HG03103 (cell line): Measurements from ENCODE around the gene MARCHF4.

ENCODE experiments used
- ATAC-seq: cut with Tn5 transposase; IDR thresholded peaks from one replicate; pipeline ENCODE4 v1.9.1; 2021; ENCODE audit warnings: low read depth; ENCODE audit not compliant: unreplicated experiment

MARCHF4 gene

DNA sequence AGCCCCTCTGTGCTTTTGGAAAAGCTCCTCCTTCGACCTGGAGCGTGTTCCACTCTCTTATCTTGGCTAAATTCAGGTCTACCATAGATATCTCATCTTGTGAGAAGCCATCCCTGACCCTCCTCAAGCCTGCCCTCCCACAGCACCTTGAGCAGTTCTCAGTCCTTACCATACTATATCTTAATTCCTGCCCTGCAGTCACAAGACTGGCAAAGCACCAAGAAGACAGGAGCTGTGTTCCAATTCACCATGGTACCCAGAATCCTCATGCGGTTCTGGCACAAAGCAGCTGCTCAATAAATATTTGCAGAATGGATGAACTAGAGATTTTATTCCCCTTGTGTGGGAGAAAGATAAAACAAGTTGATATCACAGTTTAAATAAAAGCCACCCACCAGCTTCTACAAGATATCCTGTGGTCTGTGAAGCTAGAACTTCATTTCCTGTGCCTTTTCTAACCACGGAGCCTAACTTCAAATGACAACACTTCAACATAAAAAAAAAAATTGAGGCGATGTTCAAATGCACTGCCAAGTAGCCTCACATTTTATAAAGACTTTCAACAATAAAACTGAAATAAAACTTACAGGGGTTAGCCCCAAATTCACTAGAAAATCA, 19.5 kb downstream of the MARCHF4 start:
- ATAC-seq = no peak

DNA sequence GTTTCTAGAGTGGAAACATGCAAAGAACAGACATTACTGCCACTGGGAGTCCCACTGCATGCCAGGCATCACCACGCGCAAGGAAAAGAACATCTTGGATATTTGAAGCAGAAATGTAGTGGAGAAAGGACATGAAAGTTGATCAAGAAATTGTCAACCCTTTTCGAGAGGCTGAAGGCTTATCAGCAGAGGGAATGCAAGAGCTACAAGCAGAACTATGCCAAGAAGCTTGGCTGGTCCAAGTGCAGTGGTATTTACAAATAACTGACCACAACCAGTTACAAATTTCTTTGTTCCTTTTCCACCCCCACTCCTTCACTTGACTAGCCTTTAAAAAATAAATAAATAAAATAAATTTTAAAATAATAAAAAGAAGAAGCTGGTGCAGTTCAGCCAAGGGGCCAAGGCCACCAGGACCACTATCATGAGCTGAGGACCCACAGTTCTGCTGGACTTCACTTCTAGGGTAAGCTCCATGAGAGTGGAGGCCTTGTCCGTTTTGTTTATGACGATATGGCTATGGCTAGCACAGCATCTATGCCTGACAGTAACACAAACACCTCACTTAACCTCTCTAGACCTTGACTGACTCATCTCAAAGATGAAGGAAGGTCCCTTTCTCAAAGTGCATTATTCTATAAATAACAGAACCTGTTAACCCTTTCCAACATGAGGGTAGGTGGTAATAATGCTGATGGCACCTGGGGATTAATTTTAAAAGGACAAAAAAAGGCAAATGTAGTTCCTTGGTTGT, 20.9 kb downstream of the MARCHF4 start:
- ATAC-seq = no peak

DNA sequence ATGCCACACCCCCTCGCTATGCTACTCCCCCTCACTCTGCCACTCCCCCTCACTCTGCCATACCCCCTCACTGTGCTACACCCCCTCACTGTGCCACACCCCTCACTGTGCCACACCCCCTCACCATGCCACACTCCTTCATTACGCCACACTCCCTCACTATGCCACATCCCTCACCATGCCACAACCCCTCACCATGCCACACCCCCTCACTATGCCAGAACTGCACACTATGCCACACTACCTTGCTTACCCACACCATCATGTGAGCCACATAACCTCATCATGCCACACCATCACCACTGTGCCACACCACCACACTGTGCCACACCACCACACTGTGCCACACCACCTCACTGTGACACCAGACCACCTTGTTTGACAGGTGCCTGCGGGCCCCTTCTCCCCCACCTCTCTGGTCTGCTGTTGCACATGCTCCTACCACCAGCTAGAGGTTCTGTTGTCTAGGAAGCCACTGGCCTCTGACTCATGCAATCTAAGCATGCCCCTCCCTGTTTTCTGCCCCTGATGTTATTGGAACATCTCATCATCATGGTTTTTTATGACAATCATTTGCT, 22.0 kb downstream of the MARCHF4 start:
- ATAC-seq = no peak

DNA sequence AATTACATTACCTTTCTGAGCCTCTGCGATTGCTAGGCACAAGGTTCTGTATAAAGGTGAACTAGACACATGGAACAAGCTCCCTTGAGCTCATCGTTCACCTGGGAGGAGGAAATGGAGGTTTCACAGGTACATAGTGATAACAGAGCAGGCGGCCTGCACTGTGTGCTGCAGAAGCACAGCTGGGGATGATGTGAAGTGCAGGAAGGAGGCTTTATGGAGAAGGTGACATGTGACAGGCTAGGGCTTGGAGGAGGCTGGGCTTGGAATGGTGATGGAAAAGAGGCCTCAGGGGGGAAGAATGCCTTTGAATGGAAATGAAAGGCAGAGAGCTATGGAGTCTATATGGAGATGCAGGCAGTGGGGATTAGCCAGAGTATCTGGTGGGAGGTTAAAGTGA, 22.9 kb downstream of the MARCHF4 start:
- no peak for ATAC-seq

DNA sequence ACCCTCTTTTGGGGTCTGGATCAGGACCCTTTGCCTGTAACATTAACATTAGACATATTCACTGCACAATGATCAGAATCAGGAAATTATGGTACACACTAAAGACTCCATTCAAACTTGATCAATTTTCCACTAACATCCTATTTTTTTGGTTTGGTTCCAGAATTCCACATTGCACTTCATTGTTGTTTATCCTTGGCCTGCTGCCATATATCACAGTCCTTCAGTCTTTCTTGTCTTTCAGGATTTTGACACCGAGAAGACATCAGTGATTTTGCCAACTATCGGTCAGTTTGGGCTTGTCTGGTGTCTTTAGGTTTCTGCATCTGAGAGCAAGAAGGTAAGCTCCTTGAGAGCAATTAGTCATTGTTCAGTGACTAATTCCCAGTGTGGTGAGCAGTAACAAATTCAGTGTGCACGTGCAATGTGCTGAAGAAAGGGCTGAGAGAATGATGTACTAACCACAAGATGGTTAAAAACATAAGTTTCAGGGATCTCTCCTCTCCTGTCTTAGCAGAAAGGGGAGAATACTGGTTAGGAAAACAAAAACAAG, 23.5 kb downstream of the MARCHF4 start:
- ATAC-seq = no peak

DNA sequence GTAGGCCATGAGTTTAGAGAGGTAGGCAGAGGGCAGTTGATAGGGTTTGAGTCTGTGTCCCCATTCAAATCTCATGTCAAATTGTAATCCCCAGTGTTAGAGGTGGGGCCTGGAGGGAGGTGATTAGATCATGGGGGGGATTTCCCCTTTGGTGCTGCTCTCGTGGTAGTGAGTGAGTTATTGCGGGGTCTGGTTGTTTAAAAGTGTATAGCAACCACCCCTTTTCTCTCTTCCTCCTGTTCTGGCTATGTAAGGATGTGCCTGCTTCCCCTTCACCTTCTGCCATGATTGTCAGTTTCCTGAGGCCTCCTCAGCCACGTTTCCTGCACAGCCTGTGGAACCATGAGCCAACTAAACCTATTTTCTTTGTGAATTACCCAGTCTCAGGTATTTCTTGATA, 25.5 kb downstream of the MARCHF4 start:
- ATAC-seq = no peak

DNA sequence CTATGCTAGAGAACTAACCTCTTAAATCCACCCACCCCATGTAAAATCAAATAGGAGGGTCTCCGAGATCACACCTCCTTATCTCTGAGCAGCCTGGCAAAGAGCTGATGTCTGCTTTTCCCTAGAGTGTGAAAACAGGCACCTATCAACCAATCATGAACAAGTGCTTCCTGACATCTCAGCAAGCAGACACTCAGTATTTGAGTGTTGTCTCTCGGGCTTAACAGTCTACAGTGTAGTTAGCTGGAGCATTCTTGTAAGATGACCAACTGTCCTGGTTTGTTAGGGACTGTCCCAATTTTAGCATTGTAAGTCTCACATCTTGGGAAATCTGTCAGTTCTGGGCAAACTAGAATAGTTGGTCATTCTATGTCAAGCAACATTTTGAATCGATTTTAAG, 26.4 kb downstream of the MARCHF4 start:
- ATAC-seq = no peak

DNA sequence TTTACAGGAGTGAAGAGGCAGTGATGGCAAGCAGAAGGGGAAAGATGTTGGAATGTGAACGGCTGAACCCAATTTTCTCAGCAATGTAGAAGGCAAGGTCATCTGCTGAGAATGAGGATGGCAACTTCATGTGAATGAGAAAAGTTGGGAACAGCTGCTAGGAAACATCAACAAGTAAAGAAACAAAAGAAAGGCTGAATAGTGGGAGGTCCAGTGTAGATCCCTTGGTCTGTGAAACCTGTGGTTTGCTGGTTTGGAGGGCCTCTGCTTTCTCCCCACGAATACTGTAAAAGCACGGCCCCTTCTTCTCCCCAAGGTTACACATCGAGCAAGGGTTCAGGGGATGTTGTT, 27.4 kb downstream of the MARCHF4 start:
- no peak for ATAC-seq

DNA sequence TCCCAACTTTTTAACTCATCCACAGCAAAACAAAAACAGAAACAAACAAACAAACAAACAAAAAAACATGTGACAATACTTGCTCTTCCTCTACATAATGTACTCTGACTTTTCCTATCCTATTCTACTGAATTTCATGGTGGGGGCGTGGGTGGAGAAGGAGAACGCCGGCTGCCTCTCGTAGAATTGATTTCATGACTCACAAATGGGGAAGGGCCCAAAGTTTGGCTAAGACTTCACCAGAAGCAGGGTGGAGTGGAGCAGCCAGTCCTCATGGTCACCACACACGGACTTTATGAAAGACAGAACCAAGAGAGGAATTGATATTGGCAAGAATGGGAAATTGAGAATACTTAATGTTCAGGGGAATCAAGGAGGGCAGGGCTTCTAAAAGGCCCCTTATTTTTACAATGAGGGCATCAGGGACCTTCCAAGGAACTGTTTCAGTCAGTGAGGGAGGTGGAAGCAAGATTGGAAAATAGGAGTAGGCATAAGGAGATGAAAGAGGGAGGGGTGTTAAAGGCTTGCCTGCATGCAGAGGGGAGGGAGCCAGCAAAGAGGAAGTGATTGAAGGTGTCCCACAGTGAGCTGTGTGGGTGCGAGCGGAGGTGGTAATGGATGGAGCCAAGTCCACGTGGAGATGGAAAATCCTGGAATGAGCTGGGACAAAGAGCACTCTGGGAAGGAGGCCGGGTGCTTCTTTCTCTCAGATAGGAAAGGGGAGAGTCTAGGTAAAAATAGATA, 27.9 kb downstream of the MARCHF4 start:
- ATAC-seq = no peak

DNA sequence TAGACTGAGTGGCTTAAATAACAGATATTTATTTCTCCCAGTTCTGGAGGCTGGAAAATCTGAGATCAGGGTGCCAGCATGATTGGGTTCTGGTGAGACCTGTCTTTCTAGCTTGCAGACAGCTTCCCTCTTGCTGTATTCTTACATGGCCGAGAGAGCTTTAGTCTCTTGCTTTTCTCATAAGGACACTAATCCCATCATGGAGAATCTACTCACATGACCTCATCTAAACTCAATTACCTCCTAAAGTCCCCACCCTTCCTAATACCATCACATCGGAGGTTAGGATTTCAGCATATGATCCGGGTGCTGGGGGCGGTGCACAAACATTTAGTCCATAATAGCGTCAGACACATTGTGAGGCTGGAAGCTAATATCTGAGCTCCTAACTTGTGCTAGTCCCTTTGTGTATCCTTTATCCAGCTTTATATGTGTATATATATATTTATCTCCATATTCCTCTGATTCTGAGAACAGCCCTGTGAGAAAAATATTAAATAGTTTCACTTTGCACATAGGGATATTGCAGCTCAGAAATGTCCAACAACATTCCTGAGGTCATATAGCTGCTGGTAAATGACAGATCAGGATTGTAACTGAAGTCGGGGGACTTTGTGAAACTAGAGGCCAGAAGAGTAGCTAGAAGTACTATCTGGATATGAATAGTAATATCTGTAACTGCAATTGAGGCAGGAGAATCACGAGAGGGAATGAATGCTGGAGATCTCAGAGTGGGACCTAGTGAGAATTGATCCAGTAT, 28.9 kb downstream of the MARCHF4 start:
- no peak for ATAC-seq

DNA sequence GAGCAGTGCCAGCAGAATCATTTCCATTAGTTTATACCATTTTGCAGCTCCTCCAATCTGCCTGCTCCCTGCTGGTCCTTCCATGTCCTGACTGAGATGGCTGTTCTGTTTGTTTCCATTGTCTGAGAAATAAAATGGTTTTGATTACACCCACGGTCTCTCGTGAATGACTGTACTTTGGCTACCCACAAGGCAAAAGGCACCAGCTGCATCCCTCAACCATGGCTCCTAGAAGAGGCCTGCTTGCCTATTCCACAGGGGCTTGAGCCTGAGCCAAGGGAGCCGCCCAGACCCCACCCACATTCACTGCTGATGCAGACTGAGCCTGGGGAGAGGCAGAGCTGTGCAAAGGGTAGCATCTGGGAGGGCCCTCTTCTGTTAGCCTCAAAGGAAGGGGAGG, 31.2 kb downstream of the MARCHF4 start:
- ATAC-seq = no peak

DNA sequence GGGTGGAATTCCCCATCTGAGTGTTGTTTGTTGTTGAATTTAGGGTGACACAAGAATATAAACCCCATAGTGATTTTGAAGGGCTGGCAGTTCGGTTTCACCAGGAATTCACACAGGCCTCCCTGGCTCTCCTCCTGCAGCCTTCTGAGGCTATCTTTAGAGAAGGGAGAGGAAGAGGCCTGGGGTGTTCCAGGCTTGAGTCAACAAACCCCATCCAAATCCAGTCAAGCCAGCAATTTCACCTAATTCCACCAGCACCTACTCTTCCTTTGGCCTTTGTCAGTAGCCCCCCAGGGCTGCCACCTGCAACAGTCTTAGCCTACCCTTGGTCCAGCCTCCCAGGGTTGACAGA, 32.0 kb downstream of the MARCHF4 start:
- ATAC-seq = no peak

DNA sequence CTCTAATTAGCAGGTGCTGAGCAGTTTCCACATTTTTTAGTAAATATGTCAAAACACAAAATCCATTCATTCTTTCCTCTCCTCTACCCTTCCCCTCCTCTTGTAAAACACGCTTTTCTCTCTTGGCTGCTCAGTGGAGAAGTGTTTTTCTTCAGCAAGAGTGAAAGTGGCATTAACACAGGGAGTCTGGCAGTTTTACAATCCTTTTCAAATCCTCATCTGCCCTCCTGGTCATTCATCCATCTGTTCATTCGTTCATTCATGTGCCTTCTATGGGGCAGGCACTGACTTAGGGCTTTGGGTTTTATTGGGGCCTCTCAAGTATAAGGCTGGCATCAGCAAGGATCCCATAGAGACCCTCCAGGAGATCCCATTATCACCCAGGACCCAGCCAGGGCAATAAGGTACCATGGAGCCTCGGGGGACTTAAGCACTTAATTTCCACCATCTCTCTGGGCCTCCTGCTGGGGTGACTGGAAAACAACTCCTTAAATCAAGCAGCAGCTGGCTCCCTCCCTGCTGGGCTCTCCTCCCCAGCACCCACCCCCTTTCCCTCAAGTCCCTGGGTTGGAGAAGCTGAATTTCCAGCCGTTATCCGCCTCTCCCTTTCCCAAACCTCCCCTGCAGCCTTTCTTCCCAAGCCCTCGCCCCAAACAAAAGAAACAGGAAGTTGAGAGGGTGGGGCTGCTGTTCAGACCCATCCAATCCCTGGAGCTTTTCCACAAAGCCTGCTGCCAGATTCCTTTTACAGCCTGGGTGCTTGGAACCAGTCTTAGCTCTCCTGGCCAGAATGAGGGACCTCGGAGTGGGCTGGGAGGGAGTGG, 32.6 kb downstream of the MARCHF4 start:
- ATAC-seq = no peak

DNA sequence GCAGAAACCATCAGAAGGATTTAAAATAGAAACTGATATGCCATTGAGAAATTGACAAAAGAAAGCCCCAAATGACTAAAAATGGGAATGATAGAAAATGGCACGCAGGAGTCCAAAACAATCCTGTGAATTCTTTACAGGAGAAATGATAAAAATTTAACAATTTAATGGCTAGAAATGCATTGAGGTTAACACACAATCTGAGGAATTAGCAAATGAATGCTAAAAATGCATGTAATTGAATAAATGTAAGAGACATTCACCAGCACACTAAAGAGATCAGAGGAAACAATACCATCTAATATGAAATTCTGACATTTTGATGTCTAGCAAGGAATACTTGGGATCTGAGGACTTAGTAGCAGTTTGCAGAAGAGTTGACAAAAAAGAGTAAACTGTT, 37.0 kb downstream of the MARCHF4 start:
- ATAC-seq = no peak

DNA sequence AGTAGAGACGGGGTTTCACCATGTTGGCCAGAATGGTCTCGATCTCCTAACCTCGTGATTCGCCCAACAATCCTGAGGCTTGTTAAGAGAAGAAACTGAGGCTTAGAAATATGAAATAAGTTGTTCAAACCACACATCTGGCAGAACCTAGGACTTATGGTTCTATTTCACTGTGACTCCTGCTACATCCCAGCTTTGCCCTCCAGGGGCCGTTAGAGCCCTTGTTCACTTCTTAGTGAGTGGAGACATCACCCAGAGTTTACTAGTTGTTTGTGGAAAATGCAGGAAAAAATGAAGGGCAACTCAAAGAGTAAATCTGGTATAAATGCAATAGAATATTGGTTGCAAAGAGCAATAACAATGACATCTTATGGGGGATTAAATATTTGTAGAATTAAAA, 43.9 kb downstream of the MARCHF4 start:
- ATAC-seq = no peak

DNA sequence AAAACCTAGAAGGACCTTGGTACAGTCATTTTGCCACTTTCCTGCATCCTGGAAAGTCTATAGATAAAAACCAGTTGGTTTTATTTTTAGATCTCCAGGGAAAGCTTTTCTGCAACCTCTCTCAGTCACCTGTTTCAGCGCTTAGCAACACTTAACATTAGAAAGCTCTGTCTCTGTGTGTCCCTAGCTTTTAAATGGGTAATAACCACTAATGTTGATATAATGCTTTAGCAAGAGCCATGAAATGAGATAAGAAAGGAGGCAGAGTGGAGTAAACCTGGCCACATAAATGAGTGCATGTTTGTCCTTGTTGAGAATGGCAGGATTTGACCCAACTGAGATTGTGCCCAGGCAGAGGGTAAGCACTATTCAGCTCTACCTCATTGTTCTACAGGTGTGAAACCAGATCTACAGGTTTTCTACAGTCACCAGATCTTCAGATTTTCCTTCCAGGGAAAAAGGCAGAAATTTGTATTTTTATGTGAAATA, 44.8 kb downstream of the MARCHF4 start:
- no peak for ATAC-seq
